OCI-LY7 (cell line): ENCODE data around the gene UBA1. TPM values are rescaled to one million over a fixed set of nuclear protein-coding genes. Genes with fewer than 3 reads are reported as not detected.

Experiments
- total RNA-seq, 2 experiments: library from RNA; depleted of rRNA in 1 of 2; stranded (reverse); fragments of >200 nt in 1 of 2; shearing (Covaris generic) in 1 of 2; gene quantifications; 2 replicates each; pipeline ENCODE4 v1.2.3, GENCODE V29; 2014 to 2022

The UBA1 gene
- total RNA-seq, 2 experiments from 2014 or later, result 169 to 294 TPM

Other genes with a start within 250 kb of the UBA1 start
- 0.25 TPM in 1 of 2 replicates, not detected in the other for gene RGN, start 115.4 kb upstream of the UBA1 start, total RNA-seq (2014; rRNA removed; shearing (Covaris generic))
- not detected in 2 replicates for gene RGN, start 115.4 kb upstream of the UBA1 start, total RNA-seq (2022)
- 139 TPM in 2 replicates for gene NDUFB11, start 49.1 kb upstream of the UBA1 start, total RNA-seq (2014; rRNA removed; shearing (Covaris generic))
- gene NDUFB11, start 49.1 kb upstream of the UBA1 start, total RNA-seq (2022), result 76.8 and 78.1 TPM in 2 replicates
- 40.1 and 45.6 TPM in 2 replicates for gene RBM10, start 48.6 kb upstream of the UBA1 start, total RNA-seq (2014; rRNA removed; shearing (Covaris generic))
- gene RBM10, start 48.6 kb upstream of the UBA1 start, total RNA-seq (2022), result 44.9 and 46.6 TPM in 2 replicates
- gene CDK16, start 24.9 kb downstream of the UBA1 start, total RNA-seq (2014; rRNA removed; shearing (Covaris generic)), result 49.3 and 68.5 TPM in 2 replicates
- 86.1 and 98.9 TPM in 2 replicates for gene CDK16, start 24.9 kb downstream of the UBA1 start, total RNA-seq (2022)
- gene USP11, start 39.2 kb downstream of the UBA1 start, total RNA-seq (2014; rRNA removed; shearing (Covaris generic)), result 46.5 and 49.3 TPM in 2 replicates
- 91.8 and 106 TPM in 2 replicates for gene USP11, start 39.2 kb downstream of the UBA1 start, total RNA-seq (2022)
- gene ZNF157, start 176.7 kb downstream of the UBA1 start, total RNA-seq (2014; rRNA removed; shearing (Covaris generic)), result 0.62 and 1.0 TPM in 2 replicates
- 1.4 and 1.7 TPM in 2 replicates for gene ZNF157, start 176.7 kb downstream of the UBA1 start, total RNA-seq (2022)